NCI-H2081 treated with DMSO at 0.1 percent for 48 hours (cell line): Measurements from ENCODE around the gene BBS9.
A peak's percentile ranks its signal among the peaks of the same experiment; 100 is the strongest.
"Not testable (repeated sequence)": the region's sequence is repeated elsewhere in the genome, so short reads cannot be mapped to it uniquely, and the experiment has no call there.

Experiments
- DNase-seq: peaks from one replicate; lab custom pipeline; 2025; lab: John Stamatoyannopoulos, UW

Gene BBS9

GRCh38 chr7:33500703-33501701, 371.6 kb downstream of the BBS9 start:
- DNase-seq, result no peak

- no peak for DNase-seq
Observed at GRCh38 chr7:33503014-33503413, 373.6 kb downstream of the BBS9 start.

GRCh38 chr7:33503736-33504135, 374.4 kb downstream of the BBS9 start:
- no peak for DNase-seq

GRCh38 chr7:33504266-33504665, 374.9 kb downstream of the BBS9 start:
- DNase-seq, result no peak

GRCh38 chr7:33509206-33509605, 379.8 kb downstream of the BBS9 start:
- no peak for DNase-seq

GRCh38 chr7:33511778-33512177, 382.4 kb downstream of the BBS9 start:
- DNase-seq, result no peak

- no peak for DNase-seq
Observed at GRCh38 chr7:33516568-33516967, 387.2 kb downstream of the BBS9 start.

- peak; percentile 71 for DNase-seq
Observed at GRCh38 chr7:33517191-33517590, 387.8 kb downstream of the BBS9 start.

GRCh38 chr7:33527008-33527407, 397.6 kb downstream of the BBS9 start:
- DNase-seq, result not testable (repeated sequence)

GRCh38 chr7:33527613-33528012, 398.2 kb downstream of the BBS9 start:
- DNase-seq, result not testable (repeated sequence)

GRCh38 chr7:33529070-33529469, 399.7 kb downstream of the BBS9 start:
- no peak for DNase-seq

- DNase-seq, result no peak
Observed at GRCh38 chr7:33530664-33531063, 401.3 kb downstream of the BBS9 start.

GRCh38 chr7:33531888-33532287, 402.5 kb downstream of the BBS9 start:
- DNase-seq, result no peak

- DNase-seq, result no peak
Observed at GRCh38 chr7:33534833-33535232, 405.5 kb downstream of the BBS9 start.

- no peak for DNase-seq
Observed at GRCh38 chr7:33535989-33536388, 406.6 kb downstream of the BBS9 start.

- no peak for DNase-seq
Observed at GRCh38 chr7:33536398-33537103, 407.2 kb downstream of the BBS9 start.

GRCh38 chr7:33537104-33537477, 407.7 kb downstream of the BBS9 start:
- no peak for DNase-seq

- DNase-seq, result no peak
Observed at GRCh38 chr7:33539198-33539597, 409.8 kb downstream of the BBS9 start.

GRCh38 chr7:33539659-33540400, 410.5 kb downstream of the BBS9 start:
- DNase-seq, result no peak

- DNase-seq, result no peak
Observed at GRCh38 chr7:33547880-33548279, 418.5 kb downstream of the BBS9 start.

- DNase-seq, result no peak
Observed at GRCh38 chr7:33550363-33550762, 421.0 kb downstream of the BBS9 start.

- no peak for DNase-seq
Observed at GRCh38 chr7:33550979-33551378, 421.6 kb downstream of the BBS9 start.
